Measurements from ENCODE around the gene GGA2.
"Not testable (repeated sequence)": the region's sequence is repeated elsewhere in the genome, so short reads cannot be mapped to it uniquely, and the experiment has no call there.

The GGA2 gene

GRCh38 chr16:23523876-23524385, 13.6 kb upstream of the GGA2 start:
- DNase-seq: no peak

- no peak for DNase-seq
Measured at GRCh38 chr16:23523321-23523720, 13.0 kb upstream of the GGA2 start.

GRCh38 chr16:23521965-23522364, 11.7 kb upstream of the GGA2 start:
- no peak for DNase-seq

- no peak for DNase-seq
Measured at GRCh38 chr16:23521037-23521743, 10.9 kb upstream of the GGA2 start.

- DNase-seq: no peak
Measured at GRCh38 chr16:23520500-23520899, 10.2 kb upstream of the GGA2 start.

- DNase-seq: no peak
Measured at GRCh38 chr16:23519282-23519681, 9.0 kb upstream of the GGA2 start.

- DNase-seq: peak; percentile 11
Measured at GRCh38 chr16:23518435-23518891, 8.2 kb upstream of the GGA2 start.

- no peak for DNase-seq
Measured at GRCh38 chr16:23516366-23517137, 6.3 kb upstream of the GGA2 start.

GRCh38 chr16:23515881-23516280, 5.6 kb upstream of the GGA2 start:
- DNase-seq: no peak

- peak; percentile 53 for DNase-seq
Measured at GRCh38 chr16:23514381-23515152, 4.3 kb upstream of the GGA2 start.

- no peak for DNase-seq
Measured at GRCh38 chr16:23512168-23512695, 1.9 kb upstream of the GGA2 start.

- DNase-seq: no peak
Measured at GRCh38 chr16:23511731-23512130, 1.4 kb upstream of the GGA2 start.

- not testable (repeated sequence) for DNase-seq
Measured at GRCh38 chr16:23510915-23511270, 599 bp upstream of the GGA2 start.

- peak; percentile 48 for DNase-seq
Measured at GRCh38 chr16:23509782-23510163, 521 bp downstream of the GGA2 start.

- DNase-seq: no peak
Measured at GRCh38 chr16:23509441-23509754, 896 bp downstream of the GGA2 start.

- DNase-seq: no peak
Measured at GRCh38 chr16:23508589-23509440, 1.5 kb downstream of the GGA2 start.

GRCh38 chr16:23506606-23506994, 3.7 kb downstream of the GGA2 start:
- DNase-seq: no peak

- DNase-seq: no peak
Measured at GRCh38 chr16:23505671-23506605, 4.4 kb downstream of the GGA2 start.

GRCh38 chr16:23505180-23505665, 5.1 kb downstream of the GGA2 start:
- DNase-seq: no peak

- peak; percentile 62 for DNase-seq
Measured at GRCh38 chr16:23504453-23505179, 5.7 kb downstream of the GGA2 start.
